SU-DHL-6 (cell line): ENCODE measurements around the gene KLRF1.

Experiments
- CTCF ChIP-seq: fragments of 200-600 bp; sonication (generic); IDR thresholded peaks from one replicate; pipeline ENCODE4 v1.5.1; 2017; ENCODE audit warnings: antibody characterized with exemption, mild to moderate bottlenecking, low read length, moderate library complexity; ENCODE audit not compliant: insufficient read depth, poor library complexity, severe bottlenecking
- EZH2phosphoT487 ChIP-seq: fragments of 200-600 bp; sonication (generic), shearing (Covaris generic); conservative IDR thresholded peaks from 2 replicates; pipeline ENCODE4 v1.6.1; 2018; ENCODE audit warnings: mild to moderate bottlenecking, antibody characterized with exemption, low read length, moderate library complexity, mixed read lengths

GRCh38 chr12:9810671-9811070 is 16.6 kb upstream of the KLRF1 start:
- no peak for TF ChIP-seq CTCF
- no peak for TF ChIP-seq EZH2phosphoT487
